Panc1 (cell line): ENCODE data around the gene GBX1. TPM values are rescaled to one million over a fixed set of nuclear protein-coding genes. Genes with fewer than 3 reads are reported as not detected.
A peak's percentile ranks its signal among the peaks of the same experiment; 100 is the strongest.

ENCODE experiments used
- ATAC-seq: fragments of 200-7000 bp; cut with Tn5 transposase; 2 replicates; pipeline ENCODE4 v1.9.1; 2020; ENCODE audit warnings: mild to moderate bottlenecking, moderate library complexity
- BruUV-seq: library from RNA; stranded (reverse); fragments of 400-500 nt; replicated peaks from 2 replicates; lab custom pipeline; 2021; lab: Mats Ljungman, UMichigan
- CTCF ChIA-PET: fragments of 300-600 bp; sonication (Branson Sonifier 250); formaldehyde crosslinking; loops from one replicate; lab custom pipeline; 2022; ENCODE audit warnings: antibody characterized with exemption; lab: Charles Lee
- POLR2A ChIA-PET: fragments of 300-600 bp; sonication (Branson Sonifier 250); formaldehyde crosslinking; loops from one replicate; lab custom pipeline; 2022; ENCODE audit warnings: antibody characterized with exemption; lab: Charles Lee
- DNase-seq: peaks from one replicate; pipeline ENCODE4 v3.0.0-alpha.2; 2010; ENCODE audit warnings: low read depth, low spot score
- H3K27ac ChIP-seq: 2 replicates; pipeline ENCODE4 v1.5.1; 2011; ENCODE audit warnings: mild to moderate bottlenecking, low read length, inconsistent platforms
- H3K27me3 ChIP-seq: fragments of 200-500 bp; sonication (Bioruptor generic); 2 replicates; pipeline ENCODE4 v1.6.0; 2014; ENCODE audit warnings: low read length, inconsistent platforms; ENCODE audit not compliant: control insufficient read depth, insufficient read depth
- H3K36me3 ChIP-seq: fragments of 200-500 bp; sonication (Bioruptor generic); 2 replicates; pipeline ENCODE4 v1.5.1; 2014; ENCODE audit warnings: inconsistent platforms, mild to moderate bottlenecking, low read length, moderate library complexity; ENCODE audit not compliant: control insufficient read depth, insufficient read depth
- H3K4me1 ChIP-seq: 2 replicates; pipeline ENCODE4 v1.5.1; 2011; ENCODE audit warnings: inconsistent platforms, mild to moderate bottlenecking, low read length, moderate library complexity; ENCODE audit not compliant: control insufficient read depth, insufficient read depth
- H3K4me3 ChIP-seq, 2 experiments: 2 replicates each; pipeline ENCODE4 v1.5.1; 2011 to 2012; ENCODE audit warnings: low read depth in 2 of 2, low read length in 2 of 2, mild to moderate bottlenecking in 2 of 2, inconsistent platforms in 1 of 2, moderate library complexity in 1 of 2
- H3K9me3 ChIP-seq: fragments of 200-500 bp; sonication (Bioruptor generic); 2 replicates; pipeline ENCODE4 v1.5.1; 2014; ENCODE audit warnings: low read depth, mild to moderate bottlenecking, inconsistent platforms, low read length, moderate library complexity; ENCODE audit not compliant: control insufficient read depth, insufficient read depth
- POLR2AphosphoS5 ChIP-seq: IDR thresholded peaks from 2 replicates; pipeline ENCODE4 v1.6.1; 2012; ENCODE audit warnings: mild to moderate bottlenecking, low read depth, low read length, moderate library complexity
- SIN3A ChIP-seq: IDR thresholded peaks from 2 replicates; pipeline ENCODE4 v1.6.1; 2012; ENCODE audit warnings: low read depth, mild to moderate bottlenecking, low read length, moderate library complexity, borderline replicate concordance; ENCODE audit not compliant: insufficient read depth
- TCF7L2 ChIP-seq: IDR thresholded peaks from 2 replicates; pipeline ENCODE4 v1.6.1; 2011; ENCODE audit warnings: mild to moderate bottlenecking, low read depth, low read length, inconsistent platforms
- in situ Hi-C: cut with HindIII; loops from 2 replicates; pipeline ENCODE4 v1.10.0; 2016; ENCODE audit warnings: low sequenced_read_pairs, low pct_unique_long_range_greater_than_20kb
- intact Hi-C: fragments of 100-400 bp; cut with micrococcal nuclease; formaldehyde crosslinking; loops from one replicate; pipeline ENCODE4 v1.10.0; 2022; ENCODE audit not compliant: unreplicated experiment
- total RNA-seq: library from RNA; stranded (reverse); gene quantifications from one replicate; pipeline ENCODE4 v1.2.1, GENCODE V29; 2021; ENCODE audit not compliant: unreplicated experiment
- TF ChIP-seq, protein P1 (sequence below): fragments of 450-650 bp; IDR thresholded peaks from 2 replicates; pipeline ENCODE4 v1.5.1; 2017; ENCODE audit warnings: mild to moderate bottlenecking
- TF ChIP-seq, protein P2 (sequence below), 2 experiments: IDR thresholded peaks; 2 replicates each; pipeline ENCODE4 v1.6.1; 2011 to 2012; ENCODE audit warnings: low read depth in 2 of 2, control low read depth in 1 of 2, low read length in 1 of 2, mild to moderate bottlenecking in 1 of 2, moderate library complexity in 1 of 2; ENCODE audit not compliant: insufficient read depth in 1 of 2

GBX1 gene
- total RNA-seq, 1 experiment from 2014 or later, result not detected

DNA sequence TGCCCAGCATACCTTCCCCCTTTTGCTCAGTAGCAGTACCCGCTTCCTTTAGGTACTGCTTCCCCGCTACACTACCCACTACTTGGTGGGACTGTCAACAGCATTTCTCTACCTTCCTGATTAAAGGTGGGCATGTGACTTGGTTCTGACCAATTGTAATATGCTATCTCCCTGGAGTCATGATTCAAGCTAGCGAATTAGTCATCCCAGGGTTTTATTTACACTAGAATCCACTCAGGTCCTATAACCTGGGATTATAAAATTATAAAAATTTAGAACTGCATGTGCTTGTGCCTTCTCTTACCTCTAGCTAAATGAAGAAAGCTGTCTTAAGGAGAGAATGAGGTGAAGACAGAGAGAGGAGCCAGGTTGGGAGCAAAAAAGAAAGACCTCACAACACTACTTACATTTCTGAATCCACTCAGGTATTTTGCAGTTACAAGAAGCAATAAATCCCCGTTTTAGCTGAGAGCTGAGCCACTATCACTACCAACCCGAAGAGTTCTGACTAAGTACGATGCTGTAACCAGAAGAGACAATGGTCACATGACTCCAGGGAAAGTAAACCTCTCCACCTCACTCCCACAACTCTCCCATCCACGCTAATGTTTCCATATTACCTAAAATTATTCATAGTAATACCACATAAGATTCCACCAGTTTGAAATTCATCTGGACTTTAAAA, 9.7 kb downstream of the GBX1 start:
- DNase-seq, result no peak

GRCh38 chr7:151152643-151153513, 14.6 kb downstream of the GBX1 start:
- Histone ChIP-seq H3K27me3 (peaks cover 18% of the 10 kb centered on the region; the same call in 1 of the 2 replicates), H3K4me3 (no peak overlapping the region), H3K9me3 (no peaks in the 10 kb centered on the region), H3K4me1 (no peaks in the 10 kb centered on the region), H3K27ac (no peak overlapping the region), H3K36me3 (no peaks in the 10 kb centered on the region)
- ChIA-PET POLR2A (no interaction called here), CTCF (no interaction called here)
- TF ChIP-seq, protein P1, sequence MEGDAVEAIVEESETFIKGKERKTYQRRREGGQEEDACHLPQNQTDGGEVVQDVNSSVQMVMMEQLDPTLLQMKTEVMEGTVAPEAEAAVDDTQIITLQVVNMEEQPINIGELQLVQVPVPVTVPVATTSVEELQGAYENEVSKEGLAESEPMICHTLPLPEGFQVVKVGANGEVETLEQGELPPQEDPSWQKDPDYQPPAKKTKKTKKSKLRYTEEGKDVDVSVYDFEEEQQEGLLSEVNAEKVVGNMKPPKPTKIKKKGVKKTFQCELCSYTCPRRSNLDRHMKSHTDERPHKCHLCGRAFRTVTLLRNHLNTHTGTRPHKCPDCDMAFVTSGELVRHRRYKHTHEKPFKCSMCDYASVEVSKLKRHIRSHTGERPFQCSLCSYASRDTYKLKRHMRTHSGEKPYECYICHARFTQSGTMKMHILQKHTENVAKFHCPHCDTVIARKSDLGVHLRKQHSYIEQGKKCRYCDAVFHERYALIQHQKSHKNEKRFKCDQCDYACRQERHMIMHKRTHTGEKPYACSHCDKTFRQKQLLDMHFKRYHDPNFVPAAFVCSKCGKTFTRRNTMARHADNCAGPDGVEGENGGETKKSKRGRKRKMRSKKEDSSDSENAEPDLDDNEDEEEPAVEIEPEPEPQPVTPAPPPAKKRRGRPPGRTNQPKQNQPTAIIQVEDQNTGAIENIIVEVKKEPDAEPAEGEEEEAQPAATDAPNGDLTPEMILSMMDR, result no peak
- TF ChIP-seq, protein P2, sequence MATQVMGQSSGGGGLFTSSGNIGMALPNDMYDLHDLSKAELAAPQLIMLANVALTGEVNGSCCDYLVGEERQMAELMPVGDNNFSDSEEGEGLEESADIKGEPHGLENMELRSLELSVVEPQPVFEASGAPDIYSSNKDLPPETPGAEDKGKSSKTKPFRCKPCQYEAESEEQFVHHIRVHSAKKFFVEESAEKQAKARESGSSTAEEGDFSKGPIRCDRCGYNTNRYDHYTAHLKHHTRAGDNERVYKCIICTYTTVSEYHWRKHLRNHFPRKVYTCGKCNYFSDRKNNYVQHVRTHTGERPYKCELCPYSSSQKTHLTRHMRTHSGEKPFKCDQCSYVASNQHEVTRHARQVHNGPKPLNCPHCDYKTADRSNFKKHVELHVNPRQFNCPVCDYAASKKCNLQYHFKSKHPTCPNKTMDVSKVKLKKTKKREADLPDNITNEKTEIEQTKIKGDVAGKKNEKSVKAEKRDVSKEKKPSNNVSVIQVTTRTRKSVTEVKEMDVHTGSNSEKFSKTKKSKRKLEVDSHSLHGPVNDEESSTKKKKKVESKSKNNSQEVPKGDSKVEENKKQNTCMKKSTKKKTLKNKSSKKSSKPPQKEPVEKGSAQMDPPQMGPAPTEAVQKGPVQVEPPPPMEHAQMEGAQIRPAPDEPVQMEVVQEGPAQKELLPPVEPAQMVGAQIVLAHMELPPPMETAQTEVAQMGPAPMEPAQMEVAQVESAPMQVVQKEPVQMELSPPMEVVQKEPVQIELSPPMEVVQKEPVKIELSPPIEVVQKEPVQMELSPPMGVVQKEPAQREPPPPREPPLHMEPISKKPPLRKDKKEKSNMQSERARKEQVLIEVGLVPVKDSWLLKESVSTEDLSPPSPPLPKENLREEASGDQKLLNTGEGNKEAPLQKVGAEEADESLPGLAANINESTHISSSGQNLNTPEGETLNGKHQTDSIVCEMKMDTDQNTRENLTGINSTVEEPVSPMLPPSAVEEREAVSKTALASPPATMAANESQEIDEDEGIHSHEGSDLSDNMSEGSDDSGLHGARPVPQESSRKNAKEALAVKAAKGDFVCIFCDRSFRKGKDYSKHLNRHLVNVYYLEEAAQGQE (IDR thresholded peaks at IDR 0.05; ENCODE audit: insufficient read depth in 1 of 2, low read depth in 2 of 2, low read length in 1 of 2), result no peak
- TF ChIP-seq POLR2AphosphoS5 (no peak), TCF7L2 (no peak), SIN3A (no peak)
- in situ Hi-C loops, result no loop called here
- BruUV-seq, result no TSS peak
- ATAC-seq, result no peak
- no peak for DNase-seq
- intact Hi-C loops, result no loop called here

More for the DNA sequence above, 9.7 kb downstream of the GBX1 start:
- H3K4me1 ChIP-seq, result no peaks in the 10 kb centered on the region
- intact Hi-C loops, result no loop called here
- no peak overlapping the region for H3K4me3 ChIP-seq
- H3K36me3 ChIP-seq, result no peaks in the 10 kb centered on the region
- in situ Hi-C loops, result no loop called here
- POLR2A ChIA-PET, result no interaction called here
- no TSS peak for BruUV-seq
- H3K27me3 ChIP-seq, result peaks cover 3% of the 10 kb centered on the region; the same call in 1 of the 2 replicates
- H3K27ac ChIP-seq, result no peak overlapping the region
- peak; percentile 62; the same call in 1 of the 2 replicates for ATAC-seq
- H3K9me3 ChIP-seq, result no peaks in the 10 kb centered on the region
- CTCF ChIA-PET, result interaction anchor here (1.0 to 1.2 kb wide), 2 partner anchors 10 to 195 kb away, joined by 4 to 7 read pairs; partner anchors contain the start of gene GBX1
- no peak for TF ChIP-seq SIN3A
